WTC11 (cell line): ENCODE data around the gene CD69. TPM values are rescaled to one million over a fixed set of nuclear protein-coding genes. Genes with fewer than 3 reads are reported as not detected.

Source experiments
- ATAC-seq: fragments of 200-7000 bp; cut with Tn5 transposase; 2 replicates; pipeline ENCODE4 v1.10.0; 2021; ENCODE audit warnings: mild to moderate bottlenecking, moderate library complexity
- CTCF ChIA-PET: fragments of 300-600 bp; sonication (Branson Sonifier 250); formaldehyde crosslinking; loops from one replicate; lab custom pipeline; 2021; ENCODE audit warnings: antibody characterized with exemption; lab: Charles Lee
- POLR2A ChIA-PET: fragments of 350-600 bp; sonication (Branson Sonifier 250); formaldehyde crosslinking; loops from one replicate; lab custom pipeline; 2021; ENCODE audit warnings: antibody characterized with exemption; lab: Charles Lee
- DNase-seq: peaks from one replicate; pipeline ENCODE4 v3.0.0; 2021; ENCODE audit warnings: low spot score
- H3K27ac Mint-ChIP-seq: 2 replicates; pipeline ENCODE4 v1.8.0; 2021; ENCODE audit warnings: mixed read lengths
- H3K27me3 Mint-ChIP-seq: 2 replicates; pipeline ENCODE4 v1.8.0; 2021; ENCODE audit warnings: low read depth, mild to moderate bottlenecking, moderate library complexity, mixed read lengths
- H3K36me3 Mint-ChIP-seq: 2 replicates; pipeline ENCODE4 v1.8.0; 2021; ENCODE audit warnings: mixed read lengths
- H3K4me1 Mint-ChIP-seq: 2 replicates; pipeline ENCODE4 v1.8.0; 2022; ENCODE audit warnings: mixed read lengths
- H3K4me3 Mint-ChIP-seq: 2 replicates; pipeline ENCODE4 v1.8.0; 2021; ENCODE audit warnings: mild to moderate bottlenecking, moderate library complexity, mixed read lengths
- H3K9me3 Mint-ChIP-seq: 2 replicates; pipeline ENCODE4 v1.8.0; 2021; ENCODE audit warnings: mixed read lengths
- ATF6 ChIP-seq: sonication (generic); formaldehyde crosslinking; IDR thresholded peaks from 2 replicates; pipeline ENCODE4 v1.8.1; 2023; ENCODE audit warnings: mild to moderate bottlenecking, missing genetic modification reagents
- CBFB ChIP-seq: sonication (generic); formaldehyde crosslinking; IDR thresholded peaks from 2 replicates; pipeline ENCODE4 v1.8.1; 2022; ENCODE audit warnings: mild to moderate bottlenecking, low read depth, missing genetic modification reagents
- CREB1 ChIP-seq: sonication (generic); formaldehyde crosslinking; IDR thresholded peaks from 2 replicates; pipeline ENCODE4 v1.8.0; 2023; ENCODE audit warnings: mild to moderate bottlenecking, missing genetic modification reagents
- E2F4 ChIP-seq: sonication (generic); formaldehyde crosslinking; IDR thresholded peaks from 2 replicates; pipeline ENCODE4 v1.8.1; 2022; ENCODE audit warnings: low read depth, mild to moderate bottlenecking, moderate library complexity, missing genetic modification reagents, borderline replicate concordance
- ELF4 ChIP-seq: sonication (generic); formaldehyde crosslinking; IDR thresholded peaks from 2 replicates; pipeline ENCODE4 v1.8.1; 2022; ENCODE audit warnings: low read depth, mild to moderate bottlenecking, moderate library complexity, missing genetic modification reagents
- GABPB1 ChIP-seq: sonication (generic); formaldehyde crosslinking; IDR thresholded peaks from 2 replicates; pipeline ENCODE4 v1.8.1; 2023; ENCODE audit warnings: mild to moderate bottlenecking, missing genetic modification reagents
- IRF2 ChIP-seq: sonication (generic); formaldehyde crosslinking; IDR thresholded peaks from 2 replicates; pipeline ENCODE4 v1.8.0; 2022; ENCODE audit warnings: low read depth, missing genetic modification reagents, borderline replicate concordance
- KAT7 ChIP-seq: sonication (generic); formaldehyde crosslinking; IDR thresholded peaks from 2 replicates; pipeline ENCODE4 v1.8.1; 2023; ENCODE audit warnings: missing genetic modification reagents, mild to moderate bottlenecking, borderline replicate concordance
- TP53 ChIP-seq: sonication (generic); formaldehyde crosslinking; IDR thresholded peaks from 2 replicates; pipeline ENCODE4 v1.8.1; 2023; ENCODE audit warnings: mild to moderate bottlenecking, missing genetic modification reagents
- ZBTB21 ChIP-seq: sonication (generic); formaldehyde crosslinking; IDR thresholded peaks from 2 replicates; pipeline ENCODE4 v1.8.1; 2023; ENCODE audit warnings: mild to moderate bottlenecking, missing genetic modification reagents, borderline replicate concordance
- ZNF121 ChIP-seq: sonication (generic); formaldehyde crosslinking; IDR thresholded peaks from 2 replicates; pipeline ENCODE4 v1.8.0; 2023; ENCODE audit warnings: missing genetic modification reagents
- ZNF232 ChIP-seq: sonication (generic); formaldehyde crosslinking; IDR thresholded peaks from 2 replicates; pipeline ENCODE4 v1.8.0; 2022; ENCODE audit warnings: mild to moderate bottlenecking, missing genetic modification reagents
- ZNF317 ChIP-seq: sonication (generic); formaldehyde crosslinking; IDR thresholded peaks from 2 replicates; pipeline ENCODE4 v1.8.1; 2023; ENCODE audit warnings: low read depth, mild to moderate bottlenecking, moderate library complexity, missing genetic modification reagents, borderline replicate concordance
- ZNF512 ChIP-seq: sonication (generic); formaldehyde crosslinking; IDR thresholded peaks from 2 replicates; pipeline ENCODE4 v1.8.1; 2022; ENCODE audit warnings: missing genetic modification reagents, borderline replicate concordance
- ZNF671 ChIP-seq: fragments of 250-450 bp; sonication (Bioruptor Pico); IDR thresholded peaks from 2 replicates; pipeline ENCODE4 v1.8.0; 2021; ENCODE audit warnings: mild to moderate bottlenecking
- total RNA-seq: library from RNA; stranded (reverse); gene quantifications from 3 replicates; pipeline ENCODE4 v1.2.3, GENCODE V29; 2021

CD69 gene
- total RNA-seq, 1 experiment from 2014 or later = 0.42 TPM

GRCh38 chr12:9808504-9808903 lies 47.8 kb upstream of the CD69 start:
- Mint-ChIP-seq H3K36me3 (no peaks in the 10 kb centered on the region), H3K4me1 (peaks cover 4% of the 10 kb centered on the region; the same call in 1 of the 2 replicates), H3K9me3 (no peaks in the 10 kb centered on the region), H3K4me3 (no peak overlapping the region), H3K27ac (no peak overlapping the region), H3K27me3 (no peaks in the 10 kb centered on the region)
- ATAC-seq (no peak), DNase-seq (no peak)
- POLR2A ChIA-PET = no interaction called here
- no peak for TF ChIP-seq E2F4 (CRISPR knock-in tag)
- CTCF ChIA-PET = interaction anchor here (1.2 to 2.6 kb wide), 2 partner anchors 11 to 65 kb away, joined by 3 to 9 read pairs; no protein-coding TSS in a partner anchor

GRCh38 chr12:9806714-9807113 lies 46.0 kb upstream of the CD69 start:
- Mint-ChIP-seq H3K9me3 (no peaks in the 10 kb centered on the region), H3K4me1 (0 out of 2 replicates have a peak, but pooled peaks cover 2% of the 10 kb centered on the region), H3K27ac (no peak overlapping the region), H3K36me3 (no peaks in the 10 kb centered on the region)
- no peak for DNase-seq
- TF ChIP-seq ZNF121 (CRISPR knock-in tag) = no peak
- TF ChIP-seq, all 79 proteins: peak for 0
- POLR2A ChIA-PET = no interaction called here
- no peak overlapping the region for H3K4me3 Mint-ChIP-seq
- CTCF ChIA-PET = interaction anchor here (1.6 to 2.6 kb wide), 2 partner anchors 9 to 64 kb away, joined by 4 to 9 read pairs; no protein-coding TSS in a partner anchor
- no peaks in the 10 kb centered on the region for H3K27me3 Mint-ChIP-seq
- no peak for ATAC-seq

- CTCF ChIA-PET = interaction anchor here (1.0 to 1.6 kb wide), 3 partner anchors 55 to 63 kb away, joined by 3 to 5 read pairs (median 4); no protein-coding TSS in a partner anchor
Observed at GRCh38 chr12:9805883-9806282, 45.2 kb upstream of the CD69 start.

GRCh38 chr12:9799961-9800360 lies 39.3 kb upstream of the CD69 start:
- peaks cover 4% of the 10 kb centered on the region for H3K9me3 Mint-ChIP-seq
- H3K27ac Mint-ChIP-seq = no peak overlapping the region
- no peaks in the 10 kb centered on the region; the same call in 1 of the 2 replicates for H3K27me3 Mint-ChIP-seq
- peaks cover 12% of the 10 kb centered on the region for H3K4me1 Mint-ChIP-seq
- no peaks in the 10 kb centered on the region for H3K36me3 Mint-ChIP-seq
- ATAC-seq = no peak
- ChIA-PET CTCF (interaction anchor here (1.4 to 5.2 kb wide), 4 partner anchors 14 to 92 kb away, joined by 5 to 148 read pairs (median 26); no protein-coding TSS in a partner anchor), POLR2A (no interaction called here)
- H3K4me3 Mint-ChIP-seq = no peak overlapping the region
- TF ChIP-seq KAT7 (CRISPR knock-in tag) (no peak), CBFB (no peak), ATF6 (CRISPR knock-in tag) (no peak), ZBTB21 (CRISPR knock-in tag) (no peak), ELF4 (CRISPR knock-in tag) (no peak), ZNF317 (CRISPR knock-in tag) (no peak), GABPB1 (CRISPR knock-in tag) (no peak), ZNF512 (no peak), TP53 (CRISPR knock-in tag) (no peak), CREB1 (CRISPR knock-in tag) (no peak), ZNF121 (CRISPR knock-in tag) (no peak), ZNF232 (no peak), ZNF671 (CRISPR knock-in tag) (no peak)
- no peak for DNase-seq

More at GRCh38 chr12:9805883-9806282, 45.2 kb upstream of the CD69 start:
- 0 out of 2 replicates have a peak, but pooled peaks cover 2% of the 10 kb centered on the region for H3K4me1 Mint-ChIP-seq
- ATAC-seq (no peak), DNase-seq (no peak)
- peaks cover 3% of the 10 kb centered on the region for H3K9me3 Mint-ChIP-seq
- no peaks in the 10 kb centered on the region; the same call in 1 of the 2 replicates for H3K27me3 Mint-ChIP-seq
- H3K27ac Mint-ChIP-seq = no peak overlapping the region
- TF ChIP-seq IRF2 = no peak
- no peak for TF ChIP-seq ZNF671 (CRISPR knock-in tag)
- TF ChIP-seq, all 79 proteins: peak for 0
- Mint-ChIP-seq H3K36me3 (no peaks in the 10 kb centered on the region), H3K4me3 (no peak overlapping the region)
- POLR2A ChIA-PET = no interaction called here
